Mucosa of rectum (tissue), 2 donors: ENCODE measurements around the gene PDE5A.
A peak's percentile ranks its signal among the peaks of the same experiment; 100 is the strongest.
"Not testable (repeated sequence)": the region's sequence is repeated elsewhere in the genome, so short reads cannot be mapped to it uniquely, and the experiment has no call there.

Experiments used
- H3K27ac ChIP-seq, 2 donors: one replicate each; pipeline ENCODE4 v1.7.0; 2013; ENCODE audit warnings: inconsistent platforms in 2 of 2, low read depth in 2 of 2, low read length in 2 of 2
- H3K27me3 ChIP-seq, 2 donors: one replicate each; pipeline ENCODE4 v1.7.0; 2013; ENCODE audit warnings: low read length in 2 of 2; ENCODE audit not compliant: control insufficient read depth in 2 of 2, insufficient read depth in 2 of 2
- H3K36me3 ChIP-seq, 2 donors: one replicate each; pipeline ENCODE4 v1.7.0; 2013; ENCODE audit warnings: low read length in 2 of 2; ENCODE audit not compliant: control insufficient read depth in 2 of 2, insufficient read depth in 2 of 2
- H3K4me1 ChIP-seq, 2 donors: one replicate each; pipeline ENCODE4 v1.7.0; 2013; ENCODE audit warnings: low read length in 2 of 2, mild to moderate bottlenecking in 1 of 2; ENCODE audit not compliant: control insufficient read depth in 2 of 2, insufficient read depth in 2 of 2
- H3K4me3 ChIP-seq, 2 donors: one replicate each; pipeline ENCODE4 v1.7.0; 2013; ENCODE audit warnings: low read length in 2 of 2
- H3K9ac ChIP-seq, 2 donors: one replicate each; pipeline ENCODE4 v1.7.0; 2013; ENCODE audit warnings: low read length in 2 of 2, low read depth in 1 of 2, mild to moderate bottlenecking in 1 of 2
- H3K9me3 ChIP-seq, 2 donors: one replicate each; pipeline ENCODE4 v1.7.0; 2013; ENCODE audit warnings: low read length in 2 of 2; ENCODE audit not compliant: control insufficient read depth in 2 of 2
- donor health status: healthy.
- donor health status: Normal muscosa, but diverticular disease.

PDE5A gene

DNA sequence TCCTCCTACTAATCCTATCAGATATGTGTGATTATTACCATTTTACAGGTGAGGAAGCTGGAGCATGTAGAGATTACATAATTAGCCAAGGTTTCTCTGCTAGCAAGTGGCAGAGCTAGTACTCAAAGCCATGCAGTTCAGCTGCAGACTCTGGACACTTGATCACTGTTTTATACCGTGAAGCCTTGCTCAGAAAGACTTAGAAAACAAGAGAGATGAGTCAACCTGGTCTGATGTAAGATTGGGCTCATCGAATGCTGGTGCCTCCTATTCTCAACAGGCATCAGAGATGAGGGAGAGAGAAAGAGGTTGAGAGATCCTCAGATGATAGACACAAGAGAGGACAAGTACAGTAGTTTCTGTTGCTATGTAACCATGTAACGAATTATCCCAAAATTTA is 19.0 kb upstream of the PDE5A start:
- Histone ChIP-seq H3K4me1 (no peaks in the 10 kb centered on the region), H3K27ac (no peak overlapping the region), H3K36me3 (no peaks in the 10 kb centered on the region), H3K27me3 (no peaks in the 10 kb centered on the region), H3K9me3 (no peaks in the 10 kb centered on the region), H3K4me3 (no peak overlapping the region), H3K9ac (no peak overlapping the region)

DNA sequence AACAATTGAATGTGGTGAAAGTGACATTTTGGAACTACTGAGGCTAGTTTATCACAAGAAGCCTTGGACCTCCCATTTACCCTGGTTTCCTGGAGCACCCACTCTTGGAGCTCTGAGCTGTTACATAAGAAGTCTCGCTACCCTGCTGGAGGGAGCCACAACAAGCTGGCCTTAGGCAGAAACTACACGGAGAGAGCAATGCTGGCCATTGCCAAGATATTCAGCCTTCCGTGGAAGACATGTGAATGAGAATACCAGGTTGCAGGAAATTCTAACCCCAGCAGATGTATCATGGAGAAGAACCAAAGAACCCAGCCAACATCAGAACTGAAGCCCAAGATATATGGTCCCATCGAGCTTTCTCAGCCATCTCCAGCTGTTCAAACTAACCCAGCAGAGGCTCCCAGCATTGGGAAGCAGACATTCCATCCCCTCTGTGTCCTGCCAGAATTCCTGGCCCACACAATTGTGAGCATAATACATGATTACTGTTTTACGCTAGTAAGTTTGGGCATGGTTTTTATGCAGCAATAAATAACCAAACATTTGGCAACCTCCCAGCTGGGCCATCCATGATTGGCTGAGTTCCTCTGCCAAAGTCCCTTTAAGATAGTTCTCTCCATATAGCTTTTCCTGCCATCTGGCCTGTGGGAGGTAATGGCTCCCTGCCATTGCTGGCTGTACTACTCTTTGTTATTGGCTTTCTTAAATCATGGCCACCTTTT is 17.9 kb upstream of the PDE5A start:
- Histone ChIP-seq H3K36me3 (no peaks in the 10 kb centered on the region), H3K9ac (no peak overlapping the region), H3K4me1 (no peaks in the 10 kb centered on the region), H3K9me3 (no peaks in the 10 kb centered on the region), H3K4me3 (no peak overlapping the region), H3K27ac (no peak overlapping the region), H3K27me3 (no peaks in the 10 kb centered on the region)

DNA sequence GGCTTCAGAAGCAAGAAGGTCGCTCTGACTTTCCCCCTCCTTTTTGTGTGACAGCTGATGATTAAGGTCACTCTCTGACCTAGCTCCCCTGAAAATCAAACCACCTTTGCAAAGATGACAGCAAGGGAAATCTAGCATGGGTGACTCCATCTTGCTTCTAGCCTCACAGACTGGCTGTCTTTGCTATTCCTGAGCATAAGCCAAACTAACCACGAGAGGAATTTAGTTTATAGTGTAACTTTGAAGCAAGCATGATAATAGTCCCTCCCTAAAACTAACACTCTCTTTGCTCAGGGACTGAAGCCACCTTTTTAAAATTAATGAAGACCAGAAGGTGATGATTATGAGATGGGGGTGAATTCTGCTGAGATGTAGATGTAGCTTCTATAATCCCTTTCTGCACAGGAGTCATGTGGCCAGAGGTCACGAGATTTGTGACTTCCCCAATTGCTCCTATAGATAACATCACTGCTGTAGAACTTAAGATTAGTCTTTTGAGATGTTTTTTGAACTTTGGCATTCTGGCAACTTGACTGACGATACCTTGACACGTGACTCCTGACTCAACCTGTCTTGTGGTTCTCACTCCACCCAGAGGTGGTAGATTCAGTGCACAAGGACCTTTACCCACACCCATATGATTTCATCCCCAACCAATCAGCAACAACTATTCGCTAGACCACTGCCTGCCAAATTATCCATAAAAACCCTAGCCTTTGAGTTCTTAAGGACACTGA is 14.9 kb upstream of the PDE5A start:
- Histone ChIP-seq H3K27ac (no peak overlapping the region), H3K4me3 (no peak overlapping the region), H3K9ac (no peak overlapping the region), H3K36me3 (no peaks in the 10 kb centered on the region), H3K9me3 (no peaks in the 10 kb centered on the region), H3K27me3 (no peaks in the 10 kb centered on the region), H3K4me1 (no peaks in the 10 kb centered on the region)

DNA sequence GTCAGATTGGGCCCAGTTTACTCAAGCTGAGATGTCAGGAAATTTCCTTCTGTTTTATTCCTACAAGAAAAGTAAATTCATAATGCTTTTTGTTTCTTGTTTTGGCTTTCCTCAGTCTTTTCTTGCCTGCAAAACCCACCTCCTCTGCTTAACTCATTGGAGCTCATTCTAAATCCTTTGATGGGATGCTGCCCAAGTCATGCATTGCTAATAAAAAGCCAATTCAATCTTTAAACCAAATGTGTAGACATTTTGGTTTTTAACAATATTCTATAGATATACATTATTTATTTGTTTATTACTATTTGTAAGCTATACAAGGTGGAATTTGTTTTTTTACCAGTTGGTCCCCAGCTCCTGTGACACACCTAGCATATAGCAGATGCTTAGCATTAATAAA is 13.2 kb upstream of the PDE5A start:
- no peaks in the 10 kb centered on the region for H3K36me3 ChIP-seq
- no peak overlapping the region for H3K4me3 ChIP-seq
- no peaks in the 10 kb centered on the region for H3K4me1 ChIP-seq
- no peaks in the 10 kb centered on the region for H3K9me3 ChIP-seq
- no peaks in the 10 kb centered on the region for H3K27me3 ChIP-seq
- no peak overlapping the region for H3K9ac ChIP-seq
- H3K27ac ChIP-seq = no peak overlapping the region

DNA sequence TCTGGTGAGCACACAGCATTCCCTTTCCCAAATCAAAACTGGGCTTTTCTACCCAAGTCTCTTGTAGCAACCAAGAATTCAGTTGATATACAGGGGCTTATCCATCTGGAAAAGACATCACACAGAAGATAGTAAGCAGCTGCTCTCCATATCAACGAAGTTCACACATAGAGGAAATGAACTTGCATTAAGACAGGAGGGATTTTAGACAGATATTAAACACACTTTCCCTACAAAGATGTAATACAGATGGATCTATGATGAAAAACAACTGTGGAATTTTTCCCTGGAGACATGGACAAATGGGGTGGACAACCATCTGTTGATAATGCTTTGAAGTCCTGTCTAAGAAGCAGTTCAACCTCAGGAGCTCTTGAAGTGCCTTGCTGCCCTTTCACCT is 9.8 kb upstream of the PDE5A start:
- Histone ChIP-seq H3K9me3 (no peaks in the 10 kb centered on the region), H3K9ac (no peak overlapping the region), H3K4me3 (no peak overlapping the region), H3K36me3 (no peaks in the 10 kb centered on the region), H3K27me3 (no peaks in the 10 kb centered on the region), H3K27ac (no peak overlapping the region), H3K4me1 (no peaks in the 10 kb centered on the region)

DNA sequence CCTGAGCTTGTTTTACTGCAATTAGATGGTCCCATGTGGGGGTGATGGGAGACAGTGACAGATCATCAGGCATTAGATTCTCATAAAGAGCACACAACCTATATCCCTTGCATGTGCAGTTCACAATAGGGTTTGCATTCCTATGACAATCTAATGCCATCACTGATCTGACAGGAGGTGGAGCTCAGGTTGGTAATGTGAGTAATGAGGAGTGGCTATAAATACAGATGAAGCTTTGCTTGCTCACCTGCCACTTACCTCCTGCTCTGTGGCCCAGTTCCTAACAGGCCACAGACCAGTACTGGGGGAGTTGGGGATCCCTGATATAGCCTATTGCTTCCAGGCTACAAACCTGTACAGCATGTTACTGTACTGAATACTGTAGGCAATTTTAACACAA is 8.2 kb upstream of the PDE5A start:
- not testable (repeated sequence) for H3K4me1 ChIP-seq, H3K9ac ChIP-seq, H3K27me3 ChIP-seq, H3K9me3 ChIP-seq, H3K36me3 ChIP-seq, H3K4me3 ChIP-seq, H3K27ac ChIP-seq

DNA sequence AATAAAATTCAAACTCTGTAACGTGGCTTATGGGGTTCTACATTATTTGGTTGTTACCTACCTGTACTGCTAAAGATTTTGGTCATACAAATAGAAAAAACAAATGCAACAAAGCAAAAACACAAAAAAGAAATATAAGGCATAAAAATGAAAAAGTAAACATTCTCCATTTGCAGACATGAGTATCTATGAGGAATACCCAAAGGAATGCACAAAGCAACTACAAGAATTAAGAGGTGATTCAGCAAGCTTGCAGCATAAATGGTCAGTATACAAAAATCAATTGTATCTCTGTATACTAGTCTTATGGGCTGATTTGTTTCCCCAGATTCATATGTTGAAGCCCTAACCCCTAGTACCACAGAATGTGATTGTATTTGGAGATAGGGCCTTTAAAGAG is 3.6 kb upstream of the PDE5A start:
- Histone ChIP-seq H3K4me3 (no peak overlapping the region), H3K36me3 (no peaks in the 10 kb centered on the region), H3K27ac (no peak overlapping the region), H3K27me3 (no peaks in the 10 kb centered on the region), H3K9ac (no peak overlapping the region), H3K4me1 (peaks cover 6 to 7% of the 10 kb centered on the region in 2 donors), H3K9me3 (no peaks in the 10 kb centered on the region)

DNA sequence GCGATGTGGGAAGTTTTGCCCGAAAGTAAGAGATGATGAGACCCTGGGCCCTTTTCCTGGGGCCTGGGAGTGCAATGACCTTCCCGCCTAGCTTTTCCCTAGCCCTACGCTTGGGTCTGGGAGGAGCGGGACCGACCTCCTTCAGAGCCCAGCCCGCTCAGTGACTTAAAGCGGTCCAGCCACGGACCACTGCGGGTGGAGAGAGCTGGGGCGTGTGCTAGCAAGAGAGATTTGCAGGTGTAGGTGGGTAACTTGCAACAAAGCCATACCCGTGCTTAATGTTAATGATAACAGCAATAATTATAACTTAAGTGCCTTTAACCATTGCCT is 503 bp upstream of the PDE5A start:
- H3K9ac ChIP-seq = peak overlapping the region; percentile 75 to 94
- H3K27ac ChIP-seq = peak overlapping the region; percentile 90 to 94
- H3K4me1 ChIP-seq = peaks cover 6 to 18% of the 10 kb centered on the region in 2 donors
- H3K36me3 ChIP-seq = no peaks in the 10 kb centered on the region
- no peaks in the 10 kb centered on the region for H3K27me3 ChIP-seq
- no peaks in the 10 kb centered on the region for H3K9me3 ChIP-seq
- H3K4me3 ChIP-seq = peak overlapping the region; percentile 87 to 98

DNA sequence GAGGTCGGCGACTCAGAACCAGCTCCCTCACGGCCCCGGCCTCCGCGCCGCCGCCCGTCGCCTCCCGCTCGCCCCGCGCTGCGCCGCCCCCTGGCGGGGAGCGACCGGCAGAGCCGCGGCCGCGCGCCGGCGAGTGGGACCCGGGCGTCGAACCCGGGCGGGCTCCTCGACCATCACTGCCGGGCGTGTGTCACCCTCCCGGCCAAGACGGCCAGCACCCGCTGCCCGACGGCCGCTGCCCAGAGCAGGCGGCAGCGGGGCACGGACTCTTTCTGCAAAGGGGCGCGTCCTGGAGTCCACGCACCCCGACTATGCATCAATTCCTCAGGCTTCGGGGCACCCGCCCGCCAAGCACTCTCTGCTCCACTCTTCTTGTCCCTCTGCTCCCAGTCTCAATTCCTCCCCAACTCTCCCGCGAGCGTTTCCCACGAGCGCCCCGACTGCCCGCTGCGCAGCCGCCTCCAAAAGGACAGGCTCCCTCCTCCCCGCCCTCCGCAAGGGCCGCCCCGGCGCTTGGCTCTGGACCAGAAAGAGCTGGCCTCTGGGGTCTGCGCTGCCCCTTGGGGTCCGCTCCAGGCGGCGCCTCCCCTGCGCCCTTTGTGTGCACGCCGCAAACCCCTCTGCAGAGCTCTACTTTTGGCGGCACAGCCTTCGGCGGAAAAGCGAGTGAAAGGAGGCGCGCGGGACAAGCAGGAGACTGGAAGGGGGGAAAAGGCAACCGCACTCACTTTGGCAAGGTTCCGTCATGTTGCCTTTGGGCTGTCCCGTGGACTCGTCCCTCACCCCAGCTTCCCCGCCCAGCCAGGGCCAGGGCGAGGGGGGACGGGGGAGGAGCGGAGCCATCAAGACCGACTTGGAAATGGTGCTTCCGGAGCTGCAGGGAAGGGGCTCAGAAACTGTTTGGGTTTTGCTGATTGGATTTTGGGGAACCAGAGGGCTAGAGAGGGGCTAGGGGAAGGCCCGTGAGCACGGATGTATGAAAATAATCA is 1.0 kb downstream of the PDE5A start:
- H3K27ac ChIP-seq = peak overlapping the region; percentile 90 to 94
- H3K36me3 ChIP-seq = no peaks in the 10 kb centered on the region
- no peaks in the 10 kb centered on the region for H3K9me3 ChIP-seq
- H3K27me3 ChIP-seq = no peaks in the 10 kb centered on the region
- H3K4me3 ChIP-seq = peak overlapping the region; percentile 93 to 98
- peak overlapping the region; percentile 86 to 94 for H3K9ac ChIP-seq
- H3K4me1 ChIP-seq = peaks cover 9 to 24% of the 10 kb centered on the region in 2 donors

DNA sequence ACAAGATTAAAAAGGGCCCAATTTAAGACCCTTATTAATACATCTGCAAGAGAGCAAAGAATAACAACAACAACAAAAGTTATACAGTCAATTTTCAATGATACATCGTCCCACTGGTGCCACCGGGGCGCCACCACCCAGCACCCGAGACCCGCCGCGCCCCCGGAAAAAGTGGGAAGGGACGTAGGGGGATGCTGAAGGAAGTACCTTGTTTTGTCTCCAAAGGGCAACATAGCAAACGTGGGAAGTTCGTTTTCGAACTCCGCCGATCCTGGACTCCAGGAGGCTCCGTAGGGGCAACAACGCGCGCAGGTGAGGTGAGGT is 1.7 kb downstream of the PDE5A start:
- Histone ChIP-seq H3K27me3 (no peaks in the 10 kb centered on the region), H3K9ac (peak overlapping the region; percentile 86 to 94)

More for the DNA sequence above, 1.7 kb downstream of the PDE5A start:
- Histone ChIP-seq H3K4me1 (peaks cover 9 to 24% of the 10 kb centered on the region in 2 donors), H3K27ac (peak overlapping the region; percentile 90 to 94), H3K9me3 (no peaks in the 10 kb centered on the region), H3K36me3 (no peaks in the 10 kb centered on the region), H3K4me3 (peak overlapping the region; percentile 93 to 98)
